Measurements from ENCODE around the gene KIAA1755.

Gene KIAA1755

GRCh38 chr20:38212806-38213606 is 47.5 kb downstream of the KIAA1755 start:
- H3K4me1 Mint-ChIP-seq (ENCODE audit: low read depth in 2 of 2): no peaks in the 10 kb centered on the region
- no peak overlapping the region for H3K4me3 Mint-ChIP-seq
- DNase-seq (no peak), ATAC-seq (replicated peaks) (no peak)
- no peaks in the 10 kb centered on the region for H3K36me3 Mint-ChIP-seq (ENCODE audit: insufficient read depth)
- H3K27ac Mint-ChIP-seq: no peak overlapping the region
- H3K9me3 Mint-ChIP-seq: no peaks in the 10 kb centered on the region
- H3K27me3 Mint-ChIP-seq: peaks cover 20 to 47% of the 10 kb centered on the region in 2 donors

DNA sequence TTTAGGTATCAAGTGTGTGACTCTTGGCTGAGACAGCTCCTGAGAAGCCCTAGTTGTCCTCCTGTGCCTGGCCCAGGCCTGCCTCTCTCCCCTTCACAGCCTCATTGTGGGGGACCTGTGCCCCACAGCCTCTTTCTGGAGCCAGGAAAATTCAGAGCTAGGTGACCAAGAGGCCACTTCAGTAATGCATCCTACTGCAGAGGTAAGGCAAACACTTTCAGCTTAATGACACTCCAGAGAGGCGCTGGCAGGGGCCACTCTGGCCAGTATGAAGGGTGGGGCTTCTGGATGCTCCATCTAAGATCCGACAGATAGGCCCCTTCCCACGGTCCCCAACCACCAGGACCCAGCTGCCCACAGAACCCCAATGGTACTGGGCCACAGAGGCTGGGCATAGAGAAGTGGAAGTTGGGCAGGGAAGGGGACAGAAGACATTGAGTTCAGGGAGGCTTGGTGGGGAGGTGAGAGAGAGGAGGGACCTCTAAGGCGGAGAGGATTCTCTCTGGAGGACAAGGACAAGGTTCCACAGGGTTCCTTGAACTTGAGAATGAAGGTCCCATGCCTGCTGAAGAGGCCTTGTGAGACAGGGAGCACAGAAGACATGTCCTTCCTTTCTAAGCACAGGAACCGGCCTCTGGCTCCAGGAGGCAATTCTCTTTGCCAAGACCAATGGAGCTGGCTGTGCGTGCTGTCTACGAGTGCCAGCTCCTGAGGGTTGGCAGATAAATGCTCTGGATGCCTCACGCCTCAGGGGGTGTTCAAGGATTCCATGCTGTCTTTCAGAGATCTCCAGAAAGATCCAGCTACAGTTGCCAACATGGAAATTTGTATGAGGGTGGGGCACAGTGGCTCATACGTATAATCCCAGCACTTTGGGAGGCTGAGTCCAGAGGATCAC is 49.1 kb downstream of the KIAA1755 start:
- Mint-ChIP-seq H3K36me3 (ENCODE audit: insufficient read depth) (no peaks in the 10 kb centered on the region), H3K4me3 (no peak overlapping the region), H3K27me3 (peaks cover 28 to 51% of the 10 kb centered on the region in 2 donors), H3K27ac (no peak overlapping the region), H3K4me1 (ENCODE audit: low read depth in 2 of 2) (no peaks in the 10 kb centered on the region), H3K9me3 (no peaks in the 10 kb centered on the region)
- no peak for ATAC-seq (replicated peaks)
- DNase-seq: no peak

- Mint-ChIP-seq H3K4me3 (no peak overlapping the region), H3K27me3 (peaks cover 35 to 51% of the 10 kb centered on the region in 2 donors), H3K36me3 (ENCODE audit: insufficient read depth) (no peaks in the 10 kb centered on the region), H3K4me1 (ENCODE audit: low read depth in 2 of 2) (no peaks in the 10 kb centered on the region), H3K27ac (no peak overlapping the region), H3K9me3 (no peaks in the 10 kb centered on the region)
- ATAC-seq (replicated peaks) (no peak), DNase-seq (no peak)
Observed at GRCh38 chr20:38210741-38211140, 49.8 kb downstream of the KIAA1755 start.

- DNase-seq (no peak), ATAC-seq (replicated peaks) (no peak)
- Mint-ChIP-seq H3K4me3 (no peak overlapping the region), H3K27ac (no peak overlapping the region), H3K9me3 (no peaks in the 10 kb centered on the region), H3K36me3 (ENCODE audit: insufficient read depth) (no peaks in the 10 kb centered on the region), H3K27me3 (peaks cover 32 to 44% of the 10 kb centered on the region in 2 donors), H3K4me1 (ENCODE audit: low read depth in 2 of 2) (no peaks in the 10 kb centered on the region)
Observed at GRCh38 chr20:38209736-38210405, 50.7 kb downstream of the KIAA1755 start.

DNA sequence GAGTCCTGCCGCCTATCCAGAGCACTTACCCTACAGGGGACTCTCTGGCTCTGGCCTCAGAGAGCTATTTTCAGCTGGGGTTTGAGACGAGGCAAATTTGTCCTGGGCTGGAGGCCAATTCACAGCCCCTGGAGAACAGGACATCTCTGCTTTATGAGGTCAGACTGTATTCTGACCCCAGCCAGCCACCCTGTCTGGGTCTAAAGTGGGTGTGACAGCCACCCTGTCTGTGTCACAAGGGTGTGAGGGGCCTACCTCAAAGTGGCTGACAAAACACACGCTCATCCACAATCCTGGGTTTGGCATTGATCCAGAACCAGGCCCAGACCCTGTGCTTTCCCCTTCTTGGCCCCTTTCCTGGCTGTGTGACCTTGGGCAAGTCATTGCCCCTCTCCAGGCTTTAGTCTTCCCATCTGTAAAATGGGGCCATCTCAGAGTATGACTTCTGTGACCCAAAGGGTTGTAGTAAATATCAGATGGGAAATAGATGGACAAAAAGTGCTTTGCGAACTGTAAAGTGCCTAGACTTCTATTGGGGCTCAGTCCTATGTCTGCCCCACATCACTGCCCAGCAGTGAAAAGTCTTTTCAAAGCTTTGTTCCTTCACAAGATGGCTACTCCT is 51.4 kb downstream of the KIAA1755 start:
- H3K36me3 Mint-ChIP-seq (ENCODE audit: insufficient read depth): no peaks in the 10 kb centered on the region
- ATAC-seq (replicated peaks) (no peak), DNase-seq (no peak)
- H3K4me3 Mint-ChIP-seq: no peak overlapping the region
- no peaks in the 10 kb centered on the region for H3K4me1 Mint-ChIP-seq (ENCODE audit: low read depth in 2 of 2)
- H3K27ac Mint-ChIP-seq: no peak overlapping the region
- H3K9me3 Mint-ChIP-seq: no peaks in the 10 kb centered on the region
- H3K27me3 Mint-ChIP-seq: peaks cover 26 to 37% of the 10 kb centered on the region in 2 donors

DNA sequence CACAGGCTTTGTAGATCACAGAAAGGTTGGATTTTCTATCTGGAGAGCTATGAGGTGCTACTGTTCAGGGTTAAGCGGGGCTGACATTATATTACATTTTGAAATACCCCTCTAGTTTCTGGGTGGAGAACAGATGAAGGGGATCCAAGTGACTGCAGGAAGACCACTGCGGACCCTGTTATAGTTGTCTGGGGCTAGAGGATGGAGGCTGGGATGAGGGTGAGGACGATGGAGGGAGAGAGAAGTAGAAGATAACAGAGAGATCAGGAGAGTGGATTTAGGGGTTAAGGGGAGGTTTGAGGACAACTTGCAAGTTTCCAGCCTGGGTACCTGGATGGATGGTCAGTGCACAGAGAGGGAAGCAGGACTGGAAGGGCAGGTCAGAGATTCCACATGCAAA is 52.0 kb downstream of the KIAA1755 start:
- DNase-seq: no peak
- Mint-ChIP-seq H3K9me3 (no peaks in the 10 kb centered on the region), H3K27me3 (peaks cover 26 to 30% of the 10 kb centered on the region in 2 donors), H3K4me1 (ENCODE audit: low read depth in 2 of 2) (no peaks in the 10 kb centered on the region), H3K27ac (no peak overlapping the region), H3K36me3 (ENCODE audit: insufficient read depth) (no peaks in the 10 kb centered on the region), H3K4me3 (no peak overlapping the region)
- ATAC-seq (replicated peaks): no peak

- H3K9me3 Mint-ChIP-seq: no peaks in the 10 kb centered on the region
- no peak overlapping the region for H3K4me3 Mint-ChIP-seq
- no peaks in the 10 kb centered on the region for H3K36me3 Mint-ChIP-seq (ENCODE audit: insufficient read depth)
- H3K27me3 Mint-ChIP-seq: peaks cover 26 to 27% of the 10 kb centered on the region in 2 donors
- H3K27ac Mint-ChIP-seq: no peak overlapping the region
- ATAC-seq (replicated peaks) (no peak), DNase-seq (no peak)
- H3K4me1 Mint-ChIP-seq (ENCODE audit: low read depth in 2 of 2): no peaks in the 10 kb centered on the region
Observed at GRCh38 chr20:38208088-38208487, 52.4 kb downstream of the KIAA1755 start.

GRCh38 chr20:38207621-38208020 is 52.9 kb downstream of the KIAA1755 start:
- ATAC-seq (replicated peaks) (no peak), DNase-seq (no peak)
- no peaks in the 10 kb centered on the region for H3K36me3 Mint-ChIP-seq (ENCODE audit: insufficient read depth)
- peaks cover 26 to 30% of the 10 kb centered on the region in 2 donors for H3K27me3 Mint-ChIP-seq
- no peaks in the 10 kb centered on the region for H3K4me1 Mint-ChIP-seq (ENCODE audit: low read depth in 2 of 2)
- H3K4me3 Mint-ChIP-seq: no peak overlapping the region
- H3K27ac Mint-ChIP-seq: no peak overlapping the region
- no peaks in the 10 kb centered on the region for H3K9me3 Mint-ChIP-seq

DNA sequence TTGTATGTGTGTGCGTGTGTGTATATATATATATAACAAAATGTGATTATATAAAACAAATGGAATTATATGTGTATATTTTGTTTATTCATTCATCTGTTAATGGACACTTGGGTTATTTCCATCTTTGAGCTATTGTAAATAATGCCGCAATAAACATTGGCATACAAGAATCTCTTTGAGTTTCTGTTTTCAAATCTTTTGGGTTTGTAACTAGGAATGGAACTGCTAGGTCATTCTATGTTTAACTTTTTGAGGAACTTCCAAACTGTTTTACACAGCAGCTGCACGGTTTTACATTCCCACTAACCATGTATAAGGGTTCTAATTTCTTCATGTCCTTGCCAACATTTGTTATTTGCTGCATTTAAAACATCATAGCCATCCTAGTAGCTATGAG is 55.5 kb downstream of the KIAA1755 start:
- ATAC-seq (replicated peaks) (no peak), DNase-seq (no peak)
- Mint-ChIP-seq H3K4me1 (ENCODE audit: low read depth in 2 of 2) (no peaks in the 10 kb centered on the region), H3K36me3 (ENCODE audit: insufficient read depth) (no peaks in the 10 kb centered on the region), H3K27ac (no peak overlapping the region), H3K9me3 (no peaks in the 10 kb centered on the region), H3K27me3 (peaks cover 32 to 33% of the 10 kb centered on the region in 2 donors), H3K4me3 (no peak overlapping the region)

DNA sequence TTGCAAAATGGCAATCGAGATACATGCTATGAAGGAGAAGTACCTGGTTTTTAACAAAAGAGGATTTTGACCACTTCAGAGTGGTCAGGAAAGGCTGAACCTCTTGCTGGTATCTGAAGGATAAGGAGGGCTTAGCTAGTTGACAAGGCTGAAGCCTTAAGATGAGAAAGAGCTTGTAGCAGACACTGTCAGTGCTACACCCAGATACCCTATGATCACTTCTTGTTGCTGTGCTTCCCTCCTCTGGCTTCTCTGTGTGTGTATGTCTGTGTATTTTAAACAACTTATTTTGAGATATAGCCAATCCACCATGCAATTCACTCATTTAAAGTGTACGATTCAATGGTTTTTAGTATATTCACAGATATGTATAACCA is 56.6 kb downstream of the KIAA1755 start:
- Mint-ChIP-seq H3K27ac (no peak overlapping the region), H3K9me3 (no peaks in the 10 kb centered on the region), H3K4me1 (ENCODE audit: low read depth in 2 of 2) (no peaks in the 10 kb centered on the region), H3K27me3 (peaks cover 32 to 35% of the 10 kb centered on the region in 2 donors), H3K4me3 (no peak overlapping the region), H3K36me3 (ENCODE audit: insufficient read depth) (peaks cover 3% of the 10 kb centered on the region)
- ATAC-seq (replicated peaks) (no peak), DNase-seq (no peak)

GRCh38 chr20:38203337-38203980 is 57.1 kb downstream of the KIAA1755 start:
- Mint-ChIP-seq H3K9me3 (no peaks in the 10 kb centered on the region), H3K36me3 (ENCODE audit: insufficient read depth) (peaks cover 3% of the 10 kb centered on the region), H3K27ac (no peak overlapping the region), H3K4me1 (ENCODE audit: low read depth in 2 of 2) (no peaks in the 10 kb centered on the region), H3K4me3 (no peak overlapping the region), H3K27me3 (peaks cover 28 to 33% of the 10 kb centered on the region in 2 donors)
- no peak for DNase-seq
- no peak for ATAC-seq (replicated peaks)

DNA sequence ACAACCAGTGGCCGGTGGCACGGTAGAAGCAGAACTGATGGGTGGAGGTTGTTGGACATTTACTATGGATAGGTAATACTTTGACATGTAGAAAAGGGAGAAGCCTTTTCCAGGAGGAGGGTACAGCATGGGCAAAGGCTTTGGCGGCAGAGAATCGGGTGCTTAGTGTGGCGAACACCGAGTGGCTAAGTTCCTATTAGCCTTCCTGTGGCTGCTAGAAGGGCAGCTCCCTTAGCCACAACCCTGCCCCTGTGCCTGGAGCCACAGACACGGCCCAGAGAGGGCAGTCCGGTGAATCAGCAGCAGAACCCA is 57.6 kb downstream of the KIAA1755 start:
- Mint-ChIP-seq H3K27ac (no peak overlapping the region), H3K9me3 (no peaks in the 10 kb centered on the region), H3K4me3 (no peak overlapping the region), H3K36me3 (ENCODE audit: insufficient read depth) (peaks cover 3% of the 10 kb centered on the region), H3K4me1 (ENCODE audit: low read depth in 2 of 2) (no peaks in the 10 kb centered on the region), H3K27me3 (peaks cover 24 to 33% of the 10 kb centered on the region in 2 donors)
- ATAC-seq (replicated peaks) (no peak), DNase-seq (no peak)
